ENCODE measurements around the gene BCAS3.
"Not testable (repeated sequence)": the region's sequence is repeated elsewhere in the genome, so short reads cannot be mapped to it uniquely, and the experiment has no call there.

Gene BCAS3

GRCh38 chr17:61239953-61240352 is 562.3 kb downstream of the BCAS3 start:
- H3K4me1 ChIP-seq (ENCODE audit: insufficient read depth, low read length): no peaks in the 10 kb centered on the region

GRCh38 chr17:61240851-61241468 is 563.3 kb downstream of the BCAS3 start:
- Histone ChIP-seq H3K27ac (ENCODE audit: low read depth, low read length) (no peak overlapping the region), H3K4me1 (ENCODE audit: insufficient read depth, low read length) (no peaks in the 10 kb centered on the region), H3K9ac (ENCODE audit: low read length) (no peak overlapping the region), H3K36me3 (ENCODE audit: insufficient read depth, low read length) (no peaks in the 10 kb centered on the region), H3K9me3 (ENCODE audit: low read length) (no peaks in the 10 kb centered on the region), H3K4me3 (ENCODE audit: low read depth in 1 of 2, low read length in 2 of 2) (no peak overlapping the region), H3K27me3 (ENCODE audit: control insufficient read depth in 1 of 2, insufficient read depth in 2 of 2, low read length in 2 of 2) (no peaks in the 10 kb centered on the region)

More at GRCh38 chr17:61239953-61240352, 562.3 kb downstream of the BCAS3 start:
- no peaks in the 10 kb centered on the region for H3K27me3 ChIP-seq (ENCODE audit: control insufficient read depth in 1 of 2, insufficient read depth in 2 of 2, low read length in 2 of 2)
- no peak overlapping the region for H3K9ac ChIP-seq (ENCODE audit: low read length)
- no peak overlapping the region for H3K4me3 ChIP-seq (ENCODE audit: low read depth in 1 of 2, low read length in 2 of 2)
- no peak overlapping the region for H3K27ac ChIP-seq (ENCODE audit: low read depth, low read length)
- H3K36me3 ChIP-seq (ENCODE audit: insufficient read depth, low read length): no peaks in the 10 kb centered on the region
- H3K9me3 ChIP-seq (ENCODE audit: low read length): no peaks in the 10 kb centered on the region

- H3K36me3 ChIP-seq (ENCODE audit: insufficient read depth, low read length); H3K9me3 ChIP-seq (ENCODE audit: low read length); H3K4me1 ChIP-seq (ENCODE audit: insufficient read depth, low read length); H3K27ac ChIP-seq (ENCODE audit: low read depth, low read length); H3K9ac ChIP-seq (ENCODE audit: low read length); H3K27me3 ChIP-seq (ENCODE audit: control insufficient read depth in 1 of 2, insufficient read depth in 2 of 2, low read length in 2 of 2); H3K4me3 ChIP-seq (ENCODE audit: low read depth in 1 of 2, low read length in 2 of 2): not testable (repeated sequence)
Observed at GRCh38 chr17:61244988-61245387, 567.3 kb downstream of the BCAS3 start.

- H3K27ac ChIP-seq (ENCODE audit: low read depth, low read length): no peak overlapping the region
- no peak overlapping the region for H3K9ac ChIP-seq (ENCODE audit: low read length)
- H3K4me3 ChIP-seq (ENCODE audit: low read depth in 1 of 2, low read length in 2 of 2): no peak overlapping the region
- no peaks in the 10 kb centered on the region for H3K27me3 ChIP-seq (ENCODE audit: control insufficient read depth in 1 of 2, insufficient read depth in 2 of 2, low read length in 2 of 2)
- peaks cover 8% of the 10 kb centered on the region for H3K4me1 ChIP-seq (ENCODE audit: insufficient read depth, low read length)
- no peaks in the 10 kb centered on the region for H3K36me3 ChIP-seq (ENCODE audit: insufficient read depth, low read length)
- H3K9me3 ChIP-seq (ENCODE audit: low read length): no peaks in the 10 kb centered on the region
Observed at GRCh38 chr17:61245706-61246135, 568.1 kb downstream of the BCAS3 start.

- Histone ChIP-seq H3K9ac (ENCODE audit: low read length) (no peak overlapping the region), H3K4me1 (ENCODE audit: insufficient read depth, low read length) (peaks cover 19% of the 10 kb centered on the region), H3K27ac (ENCODE audit: low read depth, low read length) (no peak overlapping the region)
Observed at GRCh38 chr17:61247439-61247838, 569.8 kb downstream of the BCAS3 start.

GRCh38 chr17:61248399-61248798 is 570.7 kb downstream of the BCAS3 start:
- no peak overlapping the region for H3K4me3 ChIP-seq (ENCODE audit: low read depth in 1 of 2, low read length in 2 of 2)
- no peaks in the 10 kb centered on the region for H3K9me3 ChIP-seq (ENCODE audit: low read length)
- no peaks in the 10 kb centered on the region for H3K27me3 ChIP-seq (ENCODE audit: control insufficient read depth in 1 of 2, insufficient read depth in 2 of 2, low read length in 2 of 2)
- no peaks in the 10 kb centered on the region for H3K36me3 ChIP-seq (ENCODE audit: insufficient read depth, low read length)
- peaks cover 25% of the 10 kb centered on the region for H3K4me1 ChIP-seq (ENCODE audit: insufficient read depth, low read length)
- H3K9ac ChIP-seq (ENCODE audit: low read length): no peak overlapping the region
- H3K27ac ChIP-seq (ENCODE audit: low read depth, low read length): no peak overlapping the region

More at GRCh38 chr17:61247439-61247838, 569.8 kb downstream of the BCAS3 start:
- no peak overlapping the region for H3K4me3 ChIP-seq (ENCODE audit: low read depth in 1 of 2, low read length in 2 of 2)
- H3K36me3 ChIP-seq (ENCODE audit: insufficient read depth, low read length): no peaks in the 10 kb centered on the region
- no peaks in the 10 kb centered on the region for H3K9me3 ChIP-seq (ENCODE audit: low read length)
- no peaks in the 10 kb centered on the region for H3K27me3 ChIP-seq (ENCODE audit: control insufficient read depth in 1 of 2, insufficient read depth in 2 of 2, low read length in 2 of 2)

- no peaks in the 10 kb centered on the region for H3K27me3 ChIP-seq (ENCODE audit: control insufficient read depth in 1 of 2, insufficient read depth in 2 of 2, low read length in 2 of 2)
- no peak overlapping the region for H3K9ac ChIP-seq (ENCODE audit: low read length)
- no peaks in the 10 kb centered on the region for H3K9me3 ChIP-seq (ENCODE audit: low read length)
- H3K27ac ChIP-seq (ENCODE audit: low read depth, low read length): no peak overlapping the region
- peaks cover 25% of the 10 kb centered on the region for H3K4me1 ChIP-seq (ENCODE audit: insufficient read depth, low read length)
- no peak overlapping the region for H3K4me3 ChIP-seq (ENCODE audit: low read depth in 1 of 2, low read length in 2 of 2)
- no peaks in the 10 kb centered on the region for H3K36me3 ChIP-seq (ENCODE audit: insufficient read depth, low read length)
Observed at GRCh38 chr17:61249649-61250299, 572.1 kb downstream of the BCAS3 start.

- no peak overlapping the region for H3K27ac ChIP-seq (ENCODE audit: low read depth, low read length)
- no peaks in the 10 kb centered on the region for H3K36me3 ChIP-seq (ENCODE audit: insufficient read depth, low read length)
- H3K4me3 ChIP-seq (ENCODE audit: low read depth in 1 of 2, low read length in 2 of 2): no peak overlapping the region
- H3K4me1 ChIP-seq (ENCODE audit: insufficient read depth, low read length): peaks cover 25% of the 10 kb centered on the region
- H3K9ac ChIP-seq (ENCODE audit: low read length): no peak overlapping the region
- H3K9me3 ChIP-seq (ENCODE audit: low read length): no peaks in the 10 kb centered on the region
- no peaks in the 10 kb centered on the region for H3K27me3 ChIP-seq (ENCODE audit: control insufficient read depth in 1 of 2, insufficient read depth in 2 of 2, low read length in 2 of 2)
Observed at GRCh38 chr17:61250335-61250890, 572.8 kb downstream of the BCAS3 start.

GRCh38 chr17:61251939-61252865 is 574.6 kb downstream of the BCAS3 start:
- peak overlapping the region in 1 of 2 donors; percentile 37 for H3K4me3 ChIP-seq (ENCODE audit: low read depth in 1 of 2, low read length in 2 of 2)
- peak overlapping the region; percentile 46 for H3K27ac ChIP-seq (ENCODE audit: low read depth, low read length)
- H3K36me3 ChIP-seq (ENCODE audit: insufficient read depth, low read length): no peaks in the 10 kb centered on the region
- H3K9ac ChIP-seq (ENCODE audit: low read length): no peak overlapping the region
- H3K4me1 ChIP-seq (ENCODE audit: insufficient read depth, low read length): peaks cover 25% of the 10 kb centered on the region
- H3K27me3 ChIP-seq (ENCODE audit: control insufficient read depth in 1 of 2, insufficient read depth in 2 of 2, low read length in 2 of 2): peaks cover 0 to 4% of the 10 kb centered on the region in 2 donors
- no peaks in the 10 kb centered on the region for H3K9me3 ChIP-seq (ENCODE audit: low read length)

GRCh38 chr17:61253362-61253761 is 575.7 kb downstream of the BCAS3 start:
- Histone ChIP-seq H3K4me1 (ENCODE audit: insufficient read depth, low read length) (peaks cover 25% of the 10 kb centered on the region), H3K27me3 (ENCODE audit: control insufficient read depth in 1 of 2, insufficient read depth in 2 of 2, low read length in 2 of 2) (peaks cover 0 to 4% of the 10 kb centered on the region in 2 donors), H3K27ac (ENCODE audit: low read depth, low read length) (no peak overlapping the region), H3K9ac (ENCODE audit: low read length) (no peak overlapping the region), H3K4me3 (ENCODE audit: low read depth in 1 of 2, low read length in 2 of 2) (no peak overlapping the region), H3K9me3 (ENCODE audit: low read length) (no peaks in the 10 kb centered on the region), H3K36me3 (ENCODE audit: insufficient read depth, low read length) (no peaks in the 10 kb centered on the region)

- Histone ChIP-seq H3K27me3 (ENCODE audit: control insufficient read depth in 1 of 2, insufficient read depth in 2 of 2, low read length in 2 of 2) (peaks cover 0 to 4% of the 10 kb centered on the region in 2 donors), H3K4me1 (ENCODE audit: insufficient read depth, low read length) (peaks cover 25% of the 10 kb centered on the region), H3K36me3 (ENCODE audit: insufficient read depth, low read length) (no peaks in the 10 kb centered on the region), H3K9ac (ENCODE audit: low read length) (no peak overlapping the region), H3K4me3 (ENCODE audit: low read depth in 1 of 2, low read length in 2 of 2) (no peak overlapping the region), H3K9me3 (ENCODE audit: low read length) (no peaks in the 10 kb centered on the region), H3K27ac (ENCODE audit: low read depth, low read length) (no peak overlapping the region)
Observed at GRCh38 chr17:61253937-61254574, 576.4 kb downstream of the BCAS3 start.
